GM12878 (cell line): ENCODE results near the gene MDFIC2. TPM values are rescaled to one million over a fixed set of nuclear protein-coding genes. Genes with fewer than 3 reads are reported as not detected.

Source experiments
- ATAC-seq: fragments of 200-7000 bp; cut with Tn5 transposase; 3 replicates; pipeline ENCODE4 v1.9.1; 2020; ENCODE audit warnings: mild to moderate bottlenecking, moderate library complexity
- BruUV-seq: library from RNA; stranded (reverse); fragments of 400-500 nt; replicated peaks from 2 replicates; lab custom pipeline; 2021; lab: Mats Ljungman, UMichigan
- CTCF ChIA-PET: fragments of 300-600 bp; sonication (Branson Sonifier 250); formaldehyde crosslinking; extraction: SDS; loops from one replicate; lab custom pipeline; 2021; ENCODE audit warnings: inconsistent platforms; lab: Yijun Ruan, JAX
- POLR2A ChIA-PET: fragments of 350-600 bp; formaldehyde crosslinking; extraction: SDS; loops from one replicate; lab custom pipeline; 2021; ENCODE audit warnings: inconsistent platforms; lab: Charles Lee
- RAD21 ChIA-PET: fragments of 300-600 bp; sonication (Branson Sonifier 250); formaldehyde crosslinking; loops from one replicate; lab custom pipeline; 2023; ENCODE audit warnings: antibody characterized with exemption; ENCODE audit not compliant: unreplicated experiment; lab: Charles Lee
- SMC1A ChIA-PET: fragments of 300-600 bp; sonication (Branson Sonifier 250); formaldehyde crosslinking; loops from one replicate; lab custom pipeline; 2023; ENCODE audit not compliant: unreplicated experiment, uncharacterized antibody; lab: Charles Lee
- DNase-seq: peaks from one replicate; pipeline ENCODE4 v3.0.0-alpha.2; 2011; ENCODE audit warnings: low read depth, low spot score
- FAIRE-seq: peaks from 3 replicates; lab custom pipeline; 2011; peaks lifted over from hg19 to GRCh38; lab: Jason Lieb, UNC
- H2AFZ ChIP-seq: 2 replicates; pipeline ENCODE4 v1.6.0; 2011; ENCODE audit warnings: low read depth, low read length, control low read depth; ENCODE audit not compliant: control insufficient read depth
- H3K27ac ChIP-seq: 2 replicates; pipeline ENCODE4 v1.5.1; 2011; ENCODE audit warnings: control low read depth; ENCODE audit not compliant: control insufficient read depth, insufficient read depth
- H3K27me3 ChIP-seq, 2 experiments: replicated peaks in 1 of 2; 2 replicates each; pipeline versions ENCODE4 v1.6.0 to v1.6.1; 2011; ENCODE audit warnings: low read length in 1 of 2; ENCODE audit not compliant: control insufficient read depth in 2 of 2, insufficient read depth in 2 of 2
- H3K36me3 ChIP-seq, 2 experiments: 2 replicates each; pipeline ENCODE4 v1.5.1; 2011; ENCODE audit warnings: low read length in 1 of 2; ENCODE audit not compliant: control insufficient read depth in 2 of 2, insufficient read depth in 2 of 2
- H3K4me1 ChIP-seq: 2 replicates; pipeline ENCODE4 v1.6.1; 2011; ENCODE audit warnings: mild to moderate bottlenecking, low read length, moderate library complexity, mixed read lengths; ENCODE audit not compliant: control insufficient read depth, insufficient read depth
- H3K4me2 ChIP-seq: 2 replicates; pipeline ENCODE4 v1.6.0; 2011; ENCODE audit warnings: control low read depth; ENCODE audit not compliant: control insufficient read depth, insufficient read depth
- H3K4me3 ChIP-seq: fragments of 200-600 bp; sonication (generic); 2 replicates; pipeline ENCODE4 v1.5.1; 2016
- H3K79me2 ChIP-seq: 2 replicates; pipeline ENCODE4 v1.6.0; 2011; ENCODE audit warnings: low read length; ENCODE audit not compliant: control insufficient read depth, insufficient read depth
- H3K9ac ChIP-seq: 2 replicates; pipeline ENCODE4 v1.8.0; 2011; ENCODE audit warnings: low read length, control low read depth, mixed read lengths; ENCODE audit not compliant: control insufficient read depth, insufficient read depth
- H3K9me3 ChIP-seq: replicated peaks from 3 replicates; pipeline ENCODE4 v1.5.1; 2011; ENCODE audit warnings: mild to moderate bottlenecking, low read length; ENCODE audit not compliant: control insufficient read depth, insufficient read depth
- H4K20me1 ChIP-seq: 2 replicates; pipeline ENCODE4 v1.6.0; 2011; ENCODE audit not compliant: control insufficient read depth, insufficient read depth
- BCL11A ChIP-seq: IDR thresholded peaks from 2 replicates; pipeline ENCODE4 v1.6.1; 2011; ENCODE audit warnings: low read depth, low read length
- BMI1 ChIP-seq: fragments of 450-650 bp; IDR thresholded peaks from 2 replicates; pipeline ENCODE4 v1.6.1; 2016; ENCODE audit warnings: mild to moderate bottlenecking, moderate library complexity, borderline replicate concordance
- CBFB ChIP-seq: IDR thresholded peaks from 2 replicates; pipeline ENCODE4 v1.6.1; 2016; ENCODE audit warnings: antibody characterized with exemption, low read depth
- CHD1 ChIP-seq: IDR thresholded peaks from 2 replicates; pipeline ENCODE4 v1.6.1; 2012; ENCODE audit warnings: low read depth, low read length, improper control_type of control experiment
- CREM ChIP-seq: IDR thresholded peaks from 2 replicates; pipeline ENCODE4 v1.6.1; 2014; ENCODE audit warnings: antibody characterized with exemption, low read depth
- FOS ChIP-seq: IDR thresholded peaks from 3 replicates; pipeline ENCODE4 v1.6.1; 2011; ENCODE audit warnings: borderline replicate concordance; ENCODE audit not compliant: insufficient read length; ENCODE audit errors: extremely low read depth
- HCFC1 ChIP-seq: fragments of 150-350 bp; IDR thresholded peaks from 2 replicates; pipeline ENCODE4 v1.6.1; 2014; ENCODE audit warnings: low read length
- NFYB ChIP-seq: IDR thresholded peaks from 2 replicates; pipeline ENCODE4 v1.6.1; 2011; ENCODE audit warnings: low read depth, mild to moderate bottlenecking, low read length, improper control_type of control experiment, moderate library complexity; ENCODE audit not compliant: insufficient read depth
- RUNX3 ChIP-seq: IDR thresholded peaks from 2 replicates; pipeline ENCODE4 v1.6.1; 2012; ENCODE audit warnings: low read length, inconsistent platforms
- SREBF2 ChIP-seq: IDR thresholded peaks from 2 replicates; pipeline ENCODE4 v1.6.1; 2012; ENCODE audit warnings: mild to moderate bottlenecking, low read length
- STAT1 ChIP-seq: fragments of 450-650 bp; conservative IDR thresholded peaks from 2 replicates; pipeline ENCODE4 v1.6.1; 2014; ENCODE audit warnings: antibody characterized with exemption, mild to moderate bottlenecking
- SUZ12 ChIP-seq: fragments of 200-600 bp; sonication (generic); IDR thresholded peaks from one replicate; pipeline ENCODE4 v1.6.1; 2018; ENCODE audit warnings: antibody characterized with exemption, mild to moderate bottlenecking; ENCODE audit not compliant: unreplicated experiment
- TAF1 ChIP-seq: IDR thresholded peaks from 2 replicates; pipeline ENCODE4 v1.6.1; 2011; ENCODE audit warnings: mild to moderate bottlenecking, low read depth, low read length, borderline replicate concordance
- ZNF622 ChIP-seq: fragments of 450-650 bp; IDR thresholded peaks from 2 replicates; pipeline ENCODE4 v1.6.1; 2017; ENCODE audit warnings: mild to moderate bottlenecking, inconsistent platforms
- WGBS: methylation state at CpG from one replicate; pipeline ENCODE4 v1.1.6; 2016; ENCODE audit warnings: low lambda C conversion rate; ENCODE audit not compliant: insufficient replicate concordance, insufficient coverage; ENCODE audit errors: missing lambda C conversion rate; 5-methylcytosine and 5-hydroxymethylcytosine counted together
- in situ Hi-C: fragments of 300-500 bp; cut with MboI; formaldehyde crosslinking; loops from 9 replicates; pipeline ENCODE4 v1.14.3; 2018; ENCODE audit warnings: mixed read lengths
- intact Hi-C: fragments of 100-400 bp; cut with micrococcal nuclease; formaldehyde crosslinking; loops from one replicate; pipeline ENCODE4 v1.14.2; 2022; ENCODE audit not compliant: unreplicated experiment
- polyA plus RNA-seq, 11 experiments: library from polyadenylated mRNA; depleted of rRNA in 4 of 11; unstranded in 6 of 11; stranded (reverse) in 5 of 11; fragments of >200 nt; fragmentation: Nextera tagmentation in 4 of 11; fragmentation: Illumina TruSeq in 1 of 11; extraction: Ambion mirVana in 4 of 11; extraction: Trizol in 1 of 11; gene quantifications; 1 replicate in 1 of 11; 2 replicates in 10 of 11; pipeline versions ENCODE4 v1.2.1 to v1.2.3, GENCODE V29; 2011 to 2016; ENCODE audit warnings: inconsistent platforms in 2 of 11, missing spikeins in 2 of 11, low read depth in 1 of 11
- total RNA-seq, 4 experiments: library from RNA; depleted of rRNA in 3 of 4; stranded (reverse); fragments of >200 nt in 3 of 4; fragmentation: Illumina TruSeq in 1 of 4; extraction: Trizol in 1 of 4; gene quantifications; 2 replicates each; pipeline versions ENCODE4 v1.2.1 to v1.2.3, GENCODE V29; 2013 to 2021
- TF ChIP-seq, protein P1 (sequence below): IDR thresholded peaks from 2 replicates; pipeline ENCODE4 v1.6.1; 2012; ENCODE audit warnings: low read depth, low read length, improper control_type of control experiment
- TF ChIP-seq, protein P2 (sequence below): fragments of 450-650 bp; IDR thresholded peaks from 2 replicates; pipeline ENCODE4 v1.6.1; 2017; ENCODE audit warnings: mild to moderate bottlenecking, moderate library complexity

The MDFIC2 gene
- total and polyA plus RNA-seq, 10 of the 15 experiments (the other 5 are each of a cell fraction or from before 2014, with no cell fraction given): not detected

DNA sequence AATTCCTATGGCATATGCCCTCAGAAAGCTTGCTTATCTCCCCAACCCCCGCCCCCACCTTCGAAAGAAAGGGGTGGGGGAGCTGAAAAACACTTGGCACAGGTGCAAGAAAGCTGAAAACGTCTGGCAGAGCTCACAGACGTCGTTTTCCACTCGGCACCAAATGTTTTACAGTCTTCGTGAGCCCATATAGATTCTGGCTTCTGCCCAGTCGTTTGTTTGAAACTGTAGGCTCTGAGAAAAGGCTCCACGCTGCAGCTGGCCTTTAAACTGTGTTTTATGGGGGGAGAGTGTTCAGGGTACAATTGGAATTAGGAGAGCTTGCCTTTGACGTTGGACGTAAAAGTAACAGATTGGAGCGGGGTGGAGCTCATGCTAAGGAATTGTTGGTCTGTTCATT is 130.3 kb downstream of the MDFIC2 start:
- ChIA-PET POLR2A (no interaction called here), CTCF (no interaction called here), SMC1A (no interaction called here), RAD21 (no interaction called here)
- intact Hi-C loops (no loop called here), in situ Hi-C loops (no loop called here)
- FAIRE-seq (no peak), DNase-seq (no peak), ATAC-seq (no peak)
- Histone ChIP-seq H3K27me3 (no peaks in the 10 kb centered on the region; a peak in 1 of 4 replicates), H3K27ac (no peak overlapping the region), H3K4me2 (no peak overlapping the region), H3K4me3 (no peak overlapping the region), H3K9me3 (no peaks in the 10 kb centered on the region), H3K9ac (no peak overlapping the region), H2AFZ (no peak overlapping the region), H4K20me1 (no peaks in the 10 kb centered on the region), H3K79me2 (no peaks in the 10 kb centered on the region), H3K4me1 (peaks cover 19% of the 10 kb centered on the region), H3K36me3 (no peaks in the 10 kb centered on the region)
- WGBS: 30% methylated on average over 12 of the region's 12 CpGs
- no peak for TF ChIP-seq FOS
- no peak for TF ChIP-seq HCFC1
- TF ChIP-seq ZNF622: no peak
- no peak for TF ChIP-seq STAT1
- TF ChIP-seq NFYB: no peak
- no TSS peak for BruUV-seq

DNA sequence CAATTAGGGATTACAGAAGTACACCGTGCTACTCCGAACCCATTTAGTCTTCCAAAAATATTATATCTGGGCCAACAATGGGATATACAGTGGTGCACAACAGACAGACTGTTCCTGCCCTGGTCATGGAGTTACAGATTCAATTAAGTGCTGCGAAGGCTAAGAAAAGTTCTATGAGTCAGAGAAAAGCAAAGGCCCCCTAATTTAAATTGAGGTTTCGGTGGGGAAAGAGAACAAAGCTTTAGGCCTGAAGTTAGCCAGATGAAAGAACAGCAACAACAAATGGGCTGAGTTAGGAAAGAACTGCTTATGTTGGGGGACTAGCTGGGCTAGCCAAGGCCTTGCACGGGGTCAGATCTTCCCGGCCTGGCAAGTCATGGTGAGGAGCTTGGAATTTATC is 131.8 kb downstream of the MDFIC2 start:
- Histone ChIP-seq H3K36me3 (no peaks in the 10 kb centered on the region), H4K20me1 (no peaks in the 10 kb centered on the region), H3K79me2 (no peaks in the 10 kb centered on the region), H3K4me2 (peak overlapping the region; percentile 21), H3K27me3 (no peaks in the 10 kb centered on the region; a peak in 1 of 4 replicates), H3K4me3 (no peak overlapping the region), H3K4me1 (peaks cover 19% of the 10 kb centered on the region), H3K9ac (no peak overlapping the region), H2AFZ (no peak overlapping the region; the same call in 1 of the 2 replicates), H3K27ac (no peak overlapping the region), H3K9me3 (no peaks in the 10 kb centered on the region)
- ChIA-PET CTCF (no interaction called here), RAD21 (no interaction called here), SMC1A (no interaction called here), POLR2A (no interaction called here)
- FAIRE-seq (peak; percentile 78), ATAC-seq (peak; percentile 44), DNase-seq (peak; percentile 4)
- in situ Hi-C loops (no loop called here), intact Hi-C loops (no loop called here)
- 18% methylated on average over 6 of the region's 6 CpGs for WGBS
- BruUV-seq: no TSS peak
- TF ChIP-seq TAF1: no peak
- TF ChIP-seq, protein P1, sequence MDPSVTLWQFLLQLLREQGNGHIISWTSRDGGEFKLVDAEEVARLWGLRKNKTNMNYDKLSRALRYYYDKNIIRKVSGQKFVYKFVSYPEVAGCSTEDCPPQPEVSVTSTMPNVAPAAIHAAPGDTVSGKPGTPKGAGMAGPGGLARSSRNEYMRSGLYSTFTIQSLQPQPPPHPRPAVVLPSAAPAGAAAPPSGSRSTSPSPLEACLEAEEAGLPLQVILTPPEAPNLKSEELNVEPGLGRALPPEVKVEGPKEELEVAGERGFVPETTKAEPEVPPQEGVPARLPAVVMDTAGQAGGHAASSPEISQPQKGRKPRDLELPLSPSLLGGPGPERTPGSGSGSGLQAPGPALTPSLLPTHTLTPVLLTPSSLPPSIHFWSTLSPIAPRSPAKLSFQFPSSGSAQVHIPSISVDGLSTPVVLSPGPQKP: no peak
- TF ChIP-seq SUZ12: no peak
- no peak for TF ChIP-seq CBFB
- TF ChIP-seq BCL11A: no peak
- TF ChIP-seq SREBF2: no peak
- TF ChIP-seq BMI1: no peak
- peak; percentile 61 for TF ChIP-seq RUNX3
- no peak for TF ChIP-seq CHD1
- TF ChIP-seq, protein P2, sequence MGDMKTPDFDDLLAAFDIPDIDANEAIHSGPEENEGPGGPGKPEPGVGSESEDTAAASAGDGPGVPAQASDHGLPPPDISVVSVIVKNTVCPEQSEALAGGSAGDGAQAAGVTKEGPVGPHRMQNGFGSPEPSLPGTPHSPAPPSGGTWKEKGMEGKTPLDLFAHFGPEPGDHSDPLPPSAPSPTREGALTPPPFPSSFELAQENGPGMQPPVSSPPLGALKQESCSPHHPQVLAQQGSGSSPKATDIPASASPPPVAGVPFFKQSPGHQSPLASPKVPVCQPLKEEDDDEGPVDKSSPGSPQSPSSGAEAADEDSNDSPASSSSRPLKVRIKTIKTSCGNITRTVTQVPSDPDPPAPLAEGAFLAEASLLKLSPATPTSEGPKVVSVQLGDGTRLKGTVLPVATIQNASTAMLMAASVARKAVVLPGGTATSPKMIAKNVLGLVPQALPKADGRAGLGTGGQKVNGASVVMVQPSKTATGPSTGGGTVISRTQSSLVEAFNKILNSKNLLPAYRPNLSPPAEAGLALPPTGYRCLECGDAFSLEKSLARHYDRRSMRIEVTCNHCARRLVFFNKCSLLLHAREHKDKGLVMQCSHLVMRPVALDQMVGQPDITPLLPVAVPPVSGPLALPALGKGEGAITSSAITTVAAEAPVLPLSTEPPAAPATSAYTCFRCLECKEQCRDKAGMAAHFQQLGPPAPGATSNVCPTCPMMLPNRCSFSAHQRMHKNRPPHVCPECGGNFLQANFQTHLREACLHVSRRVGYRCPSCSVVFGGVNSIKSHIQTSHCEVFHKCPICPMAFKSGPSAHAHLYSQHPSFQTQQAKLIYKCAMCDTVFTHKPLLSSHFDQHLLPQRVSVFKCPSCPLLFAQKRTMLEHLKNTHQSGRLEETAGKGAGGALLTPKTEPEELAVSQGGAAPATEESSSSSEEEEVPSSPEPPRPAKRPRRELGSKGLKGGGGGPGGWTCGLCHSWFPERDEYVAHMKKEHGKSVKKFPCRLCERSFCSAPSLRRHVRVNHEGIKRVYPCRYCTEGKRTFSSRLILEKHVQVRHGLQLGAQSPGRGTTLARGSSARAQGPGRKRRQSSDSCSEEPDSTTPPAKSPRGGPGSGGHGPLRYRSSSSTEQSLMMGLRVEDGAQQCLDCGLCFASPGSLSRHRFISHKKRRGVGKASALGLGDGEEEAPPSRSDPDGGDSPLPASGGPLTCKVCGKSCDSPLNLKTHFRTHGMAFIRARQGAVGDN: no peak
- no peak for TF ChIP-seq CREM
